WI38 (cell line): ENCODE results near the gene USF3.
A peak's percentile ranks its signal among the peaks of the same experiment; 100 is the strongest.

ENCODE experiments used
- H3K4me3 ChIP-seq: 2 replicates; pipeline ENCODE4 v1.5.1; 2011; ENCODE audit warnings: low read depth, mild to moderate bottlenecking, control low read depth, low read length
- TF ChIP-seq, protein P1 (sequence below): IDR thresholded peaks from 2 replicates; pipeline ENCODE4 v1.5.1; 2012; ENCODE audit warnings: low read depth, mild to moderate bottlenecking, control low read depth, low read length

Gene USF3, protein sequence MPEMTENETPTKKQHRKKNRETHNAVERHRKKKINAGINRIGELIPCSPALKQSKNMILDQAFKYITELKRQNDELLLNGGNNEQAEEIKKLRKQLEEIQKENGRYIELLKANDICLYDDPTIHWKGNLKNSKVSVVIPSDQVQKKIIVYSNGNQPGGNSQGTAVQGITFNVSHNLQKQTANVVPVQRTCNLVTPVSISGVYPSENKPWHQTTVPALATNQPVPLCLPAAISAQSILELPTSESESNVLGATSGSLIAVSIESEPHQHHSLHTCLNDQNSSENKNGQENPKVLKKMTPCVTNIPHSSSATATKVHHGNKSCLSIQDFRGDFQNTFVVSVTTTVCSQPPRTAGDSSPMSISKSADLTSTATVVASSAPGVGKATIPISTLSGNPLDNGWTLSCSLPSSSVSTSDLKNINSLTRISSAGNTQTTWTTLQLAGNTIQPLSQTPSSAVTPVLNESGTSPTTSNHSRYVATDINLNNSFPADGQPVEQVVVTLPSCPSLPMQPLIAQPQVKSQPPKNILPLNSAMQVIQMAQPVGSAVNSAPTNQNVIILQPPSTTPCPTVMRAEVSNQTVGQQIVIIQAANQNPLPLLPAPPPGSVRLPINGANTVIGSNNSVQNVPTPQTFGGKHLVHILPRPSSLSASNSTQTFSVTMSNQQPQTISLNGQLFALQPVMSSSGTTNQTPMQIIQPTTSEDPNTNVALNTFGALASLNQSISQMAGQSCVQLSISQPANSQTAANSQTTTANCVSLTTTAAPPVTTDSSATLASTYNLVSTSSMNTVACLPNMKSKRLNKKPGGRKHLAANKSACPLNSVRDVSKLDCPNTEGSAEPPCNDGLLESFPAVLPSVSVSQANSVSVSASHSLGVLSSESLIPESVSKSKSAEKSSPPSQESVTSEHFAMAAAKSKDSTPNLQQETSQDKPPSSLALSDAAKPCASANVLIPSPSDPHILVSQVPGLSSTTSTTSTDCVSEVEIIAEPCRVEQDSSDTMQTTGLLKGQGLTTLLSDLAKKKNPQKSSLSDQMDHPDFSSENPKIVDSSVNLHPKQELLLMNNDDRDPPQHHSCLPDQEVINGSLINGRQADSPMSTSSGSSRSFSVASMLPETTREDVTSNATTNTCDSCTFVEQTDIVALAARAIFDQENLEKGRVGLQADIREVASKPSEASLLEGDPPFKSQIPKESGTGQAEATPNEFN (N-terminal part only)

DNA sequence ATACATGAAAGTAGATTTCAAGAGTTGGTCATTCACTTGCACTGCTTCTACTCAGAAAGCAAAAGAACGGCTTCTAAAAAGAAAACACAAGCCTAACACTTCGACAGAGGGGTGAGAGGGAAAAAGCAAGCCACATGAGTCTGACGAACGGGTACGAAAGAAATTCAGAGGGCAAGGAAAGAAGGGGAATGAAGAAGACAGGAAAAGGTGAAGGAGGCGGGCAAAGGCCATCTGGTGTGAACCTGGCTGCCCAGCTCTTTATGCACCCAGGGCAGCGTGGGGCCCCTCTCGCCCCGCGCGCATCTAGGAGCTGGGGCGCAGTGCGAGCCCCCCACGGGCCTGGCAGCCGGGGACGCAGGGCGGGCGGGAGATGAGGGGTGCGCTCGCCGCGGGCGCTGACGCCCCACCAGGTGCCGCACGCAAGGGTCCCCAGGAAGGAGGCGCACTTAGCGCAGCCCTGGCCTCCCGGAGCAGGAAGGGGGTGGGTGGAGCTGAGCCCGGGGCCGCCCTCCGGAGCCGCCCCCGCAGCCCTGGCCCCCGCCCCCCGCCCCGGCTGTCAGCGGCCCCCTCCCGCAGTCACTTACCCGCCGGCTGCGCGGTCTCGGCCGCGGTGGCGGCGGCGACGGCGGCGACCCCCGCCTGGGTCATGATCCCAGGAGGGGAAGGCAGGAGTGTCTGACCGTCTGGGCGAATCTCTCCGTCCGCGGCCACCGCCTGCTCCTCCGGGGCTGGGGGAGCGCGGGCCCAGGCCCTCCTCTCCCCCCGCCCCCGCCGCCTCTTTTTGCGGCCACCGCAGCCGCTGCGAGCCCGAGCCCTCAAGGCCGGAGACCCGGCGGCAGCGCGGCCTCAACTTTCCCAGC, at the start of gene USF3:
Gene USF3 (minus strand): TSS at position 857 of the 860 bp plus-strand sequence. CDS start 21,764 bp downstream, outside the sequence.
- TF ChIP-seq, protein P1, sequence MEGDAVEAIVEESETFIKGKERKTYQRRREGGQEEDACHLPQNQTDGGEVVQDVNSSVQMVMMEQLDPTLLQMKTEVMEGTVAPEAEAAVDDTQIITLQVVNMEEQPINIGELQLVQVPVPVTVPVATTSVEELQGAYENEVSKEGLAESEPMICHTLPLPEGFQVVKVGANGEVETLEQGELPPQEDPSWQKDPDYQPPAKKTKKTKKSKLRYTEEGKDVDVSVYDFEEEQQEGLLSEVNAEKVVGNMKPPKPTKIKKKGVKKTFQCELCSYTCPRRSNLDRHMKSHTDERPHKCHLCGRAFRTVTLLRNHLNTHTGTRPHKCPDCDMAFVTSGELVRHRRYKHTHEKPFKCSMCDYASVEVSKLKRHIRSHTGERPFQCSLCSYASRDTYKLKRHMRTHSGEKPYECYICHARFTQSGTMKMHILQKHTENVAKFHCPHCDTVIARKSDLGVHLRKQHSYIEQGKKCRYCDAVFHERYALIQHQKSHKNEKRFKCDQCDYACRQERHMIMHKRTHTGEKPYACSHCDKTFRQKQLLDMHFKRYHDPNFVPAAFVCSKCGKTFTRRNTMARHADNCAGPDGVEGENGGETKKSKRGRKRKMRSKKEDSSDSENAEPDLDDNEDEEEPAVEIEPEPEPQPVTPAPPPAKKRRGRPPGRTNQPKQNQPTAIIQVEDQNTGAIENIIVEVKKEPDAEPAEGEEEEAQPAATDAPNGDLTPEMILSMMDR, result no peak
- peak within 1 kb of the TSS; percentile 75 for H3K4me3 ChIP-seq

DNA sequence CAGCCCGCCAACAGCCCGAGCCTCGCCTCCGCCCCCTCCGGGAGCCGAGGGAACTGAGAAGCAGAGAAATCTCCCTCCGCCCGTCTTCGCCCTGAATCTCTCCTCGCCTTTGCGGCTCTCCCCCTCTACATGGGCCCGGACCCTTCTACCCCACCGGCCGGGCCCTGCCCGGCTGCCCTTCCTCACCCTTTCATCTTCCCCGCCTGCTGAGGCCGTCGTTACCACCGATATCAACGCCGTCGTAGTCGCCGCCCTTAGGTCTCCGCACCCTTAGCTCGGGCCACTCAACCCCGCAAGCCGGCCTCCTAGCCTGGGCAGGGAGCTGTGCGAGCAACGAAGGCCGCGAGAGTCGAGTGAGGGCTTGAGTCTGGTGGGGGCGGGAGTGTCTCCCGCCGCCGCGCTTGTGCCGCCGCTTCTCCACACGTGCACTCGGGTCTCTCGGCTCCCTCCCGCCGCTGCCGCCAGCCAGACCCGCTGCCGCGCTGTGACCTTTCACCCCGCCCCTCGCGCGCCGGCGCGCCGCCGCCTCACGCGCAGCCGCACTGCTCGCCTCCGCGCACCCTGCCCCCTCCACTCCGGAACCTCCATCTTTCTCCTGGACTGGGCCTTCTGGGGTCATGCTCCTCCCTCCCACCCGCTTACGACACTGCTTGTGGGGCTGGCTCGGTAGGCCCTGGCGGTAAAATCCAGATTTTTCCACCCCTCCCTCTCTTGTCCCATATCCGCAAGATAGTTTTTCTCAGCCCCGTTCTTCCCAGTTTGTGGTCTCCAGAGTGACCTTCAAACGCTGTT, 49.5 kb upstream of the USF3 start, which contains the start of gene NAA50:
Gene NAA50 (minus strand): TSS at position 494 of the 792 bp plus-strand sequence. CDS start 300 bp downstream, at position 194.
- H3K4me3 ChIP-seq, result peak within 1 kb of the TSS; percentile 71
- TF ChIP-seq, protein P1, result peak; percentile 21; the same call in 1 of the 2 replicates

DNA sequence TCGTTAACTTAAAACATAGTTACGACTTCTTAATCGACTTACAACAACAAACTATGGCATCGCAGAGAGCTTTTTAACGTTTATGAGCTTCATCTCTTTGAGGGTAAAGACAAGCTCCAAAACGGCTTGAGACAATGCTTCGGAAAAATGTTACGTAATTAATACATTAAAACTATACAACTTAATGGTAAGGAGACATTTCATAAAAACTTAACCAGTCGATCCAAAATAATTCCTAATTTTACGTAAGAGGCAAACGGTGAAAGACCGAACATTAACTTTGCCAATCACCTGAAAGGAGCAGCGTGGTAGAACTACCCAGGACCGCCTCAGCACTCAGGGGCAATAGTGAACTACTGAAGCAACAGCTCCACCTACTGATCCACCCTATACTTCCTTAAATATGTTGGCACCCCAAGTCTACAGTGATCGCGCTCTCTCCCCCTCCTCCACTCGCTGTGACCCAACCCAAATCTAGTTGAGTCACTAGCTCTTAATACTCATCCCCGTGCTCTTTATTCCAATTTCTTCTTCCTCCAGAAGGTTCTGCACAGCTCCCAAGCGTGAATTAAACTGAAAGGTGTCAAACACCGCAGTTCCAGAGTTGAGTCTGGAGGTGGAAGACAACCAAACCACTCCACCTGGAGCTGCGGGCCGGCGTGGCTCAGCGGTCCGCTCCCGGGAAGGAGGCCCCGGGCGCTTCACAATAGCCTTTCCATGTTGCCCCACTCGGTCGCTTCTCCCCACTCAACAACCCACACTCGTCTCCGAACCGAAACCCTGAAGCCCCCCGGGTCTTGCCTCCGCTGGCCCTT, 48.7 kb upstream of the USF3 start:
- TF ChIP-seq, protein P1, result peak; percentile 52
- peak overlapping the region; percentile 71 for H3K4me3 ChIP-seq

DNA sequence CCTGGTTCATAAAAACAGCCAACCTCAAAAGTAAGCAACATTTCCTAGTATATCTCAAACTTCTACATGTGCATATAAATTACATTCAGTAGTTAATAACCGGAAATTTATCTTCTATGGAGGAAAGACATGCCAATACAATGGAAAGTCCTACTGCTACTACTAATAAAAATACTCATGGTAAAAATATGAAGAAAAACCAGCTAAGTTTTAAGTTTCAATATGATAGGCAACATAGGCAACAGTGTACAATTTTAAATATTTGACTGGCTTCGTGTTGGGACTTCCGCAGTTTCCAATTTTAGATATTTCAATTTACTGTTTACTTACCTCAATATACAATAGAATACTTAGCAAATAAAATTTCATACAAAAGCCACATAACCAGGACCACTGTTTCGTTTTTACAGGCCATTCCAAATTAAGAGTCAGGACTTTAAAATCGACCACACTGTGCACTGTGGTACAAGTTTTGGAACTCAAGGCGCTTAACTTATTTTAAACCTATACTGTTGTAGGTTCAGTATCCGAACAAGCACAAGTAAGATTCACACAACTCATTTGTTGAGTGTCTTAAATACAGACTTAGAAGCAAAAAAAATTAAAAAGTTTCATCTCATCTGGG, 46.7 kb upstream of the USF3 start:
- peak overlapping the region; percentile 11 for H3K4me3 ChIP-seq

DNA sequence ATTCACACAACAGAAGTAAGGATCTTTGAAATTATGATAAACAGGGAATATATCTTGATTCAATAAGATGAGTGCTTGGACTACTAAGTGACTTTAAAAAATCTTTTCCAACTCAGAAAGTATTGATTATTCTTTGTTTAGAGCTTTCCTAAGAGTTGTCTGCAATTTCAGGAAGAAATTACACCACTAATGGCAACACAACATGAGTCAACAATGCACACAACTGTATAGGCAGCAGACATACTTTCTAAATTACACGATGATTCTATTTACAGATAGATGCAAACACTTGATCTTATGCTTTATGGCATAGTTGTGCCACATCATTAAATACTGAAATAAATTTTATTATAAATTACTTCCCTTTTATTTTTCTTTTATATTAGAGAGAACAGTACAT, 45.2 kb upstream of the USF3 start:
- TF ChIP-seq, protein P1, result no peak
- H3K4me3 ChIP-seq, result no peak overlapping the region

More for the DNA sequence above, 46.7 kb upstream of the USF3 start:
- TF ChIP-seq, protein P1, result no peak
